OCI-LY3 (cell line): Measurements from ENCODE around the gene ROR1.

ENCODE experiments used
- H2AFZ ChIP-seq: fragments of 200-600, 300-600 bp; shearing (Covaris generic); 2 replicates; pipeline ENCODE4 v1.6.0; 2014; ENCODE audit warnings: antibody characterized with exemption, low read depth, low read length
- H3K27ac ChIP-seq: fragments of 200-600, 300-600 bp; sonication (generic); 2 replicates; pipeline ENCODE4 v1.5.1; 2014; ENCODE audit warnings: mild to moderate bottlenecking, low read length, moderate library complexity, mixed read lengths
- H3K27me3 ChIP-seq: fragments of 200-600, 300-600 bp; sonication (generic); 2 replicates; pipeline ENCODE4 v1.6.1; 2014; ENCODE audit warnings: low read depth, low read length, mixed read lengths
- H3K36me3 ChIP-seq: fragments of 200-600, 300-600 bp; sonication (generic); replicated peaks from 2 replicates; pipeline ENCODE3; 2014; ENCODE audit warnings: low read depth, low read length, mixed read lengths
- H3K4me1 ChIP-seq: fragments of 300-600, 200-600 bp; sonication (generic); 2 replicates; pipeline ENCODE4 v1.6.1; 2014; ENCODE audit warnings: low read length, mixed read lengths
- H3K4me2 ChIP-seq: fragments of 200-600, 300-600 bp; sonication (generic); 2 replicates; pipeline ENCODE4 v1.6.1; 2014; ENCODE audit warnings: low read length, mixed read lengths
- H3K4me3 ChIP-seq: fragments of 300-600, 200-600 bp; sonication (generic); 2 replicates; pipeline ENCODE4 v1.5.1; 2014; ENCODE audit warnings: antibody characterized with exemption, mild to moderate bottlenecking, low read length, moderate library complexity
- H3K79me2 ChIP-seq: fragments of 300-600, 200-600 bp; shearing (Covaris generic); 2 replicates; pipeline ENCODE4 v1.6.1; 2014; ENCODE audit warnings: mild to moderate bottlenecking, low read length, mixed read lengths
- H3K9ac ChIP-seq: fragments of 300-600, 200-600 bp; shearing (Covaris generic); 2 replicates; pipeline ENCODE4 v1.6.0; 2014; ENCODE audit warnings: mild to moderate bottlenecking, low read length, moderate library complexity
- H3K9me3 ChIP-seq: fragments of 200-600, 300-600 bp; shearing (Covaris generic); 2 replicates; pipeline ENCODE4 v1.6.1; 2014; ENCODE audit warnings: low read length, mixed read lengths; ENCODE audit not compliant: insufficient read depth
- H4K20me1 ChIP-seq: fragments of 200-600, 300-600 bp; sonication (generic); 2 replicates; pipeline ENCODE4 v1.6.1; 2016; ENCODE audit warnings: low read length, mixed read lengths; ENCODE audit not compliant: insufficient read depth
- EZH2phosphoT487 ChIP-seq: fragments of 200-600 bp; shearing (Covaris generic); IDR thresholded peaks from 2 replicates; pipeline ENCODE4 v1.6.1; 2018; ENCODE audit warnings: antibody characterized with exemption, mixed run types, low read depth
- TF ChIP-seq, protein P1 (sequence below): fragments of 200-600, 300-600 bp; sonication (generic); IDR thresholded peaks from 2 replicates; pipeline ENCODE4 v1.5.1; 2014; ENCODE audit warnings: antibody characterized with exemption, low read length, low read depth

ROR1 gene

DNA sequence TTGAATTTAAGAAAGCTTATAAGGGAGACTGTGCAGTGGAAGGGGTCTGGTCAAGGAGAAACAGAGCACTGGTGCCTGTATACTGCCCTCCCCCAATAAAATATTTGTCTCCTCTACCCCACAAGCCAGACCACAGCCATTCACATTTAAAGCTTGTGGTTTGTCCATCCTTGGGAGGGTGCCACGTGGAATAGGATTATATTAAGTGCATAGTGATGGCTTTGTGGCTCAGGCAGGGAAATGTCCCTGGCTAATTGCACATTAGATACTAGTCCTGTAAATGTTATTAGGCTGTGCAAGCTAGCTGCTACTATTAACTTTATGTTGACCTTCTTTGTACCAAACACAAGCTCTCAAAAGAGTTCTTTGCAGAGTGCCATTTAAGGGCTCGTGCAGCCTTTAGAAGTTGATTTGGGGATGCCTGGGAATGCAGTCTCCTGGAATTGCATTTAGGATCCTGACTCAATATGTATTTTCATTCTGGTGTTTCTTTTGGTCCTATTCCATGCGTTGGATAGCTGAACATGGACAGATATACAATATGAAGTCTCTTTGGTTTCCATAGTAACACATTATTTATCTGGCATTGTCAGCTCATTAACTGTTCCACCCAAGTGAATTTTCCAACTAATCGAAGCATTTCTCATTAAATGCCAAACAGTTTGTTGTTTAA lies 210.6 kb downstream of the ROR1 start:
- H3K9ac ChIP-seq, result no peak overlapping the region
- no peaks in the 10 kb centered on the region for H3K27me3 ChIP-seq
- H4K20me1 ChIP-seq, result no peaks in the 10 kb centered on the region
- no peak overlapping the region for H3K4me3 ChIP-seq
- H3K9me3 ChIP-seq, result no peaks in the 10 kb centered on the region
- H3K79me2 ChIP-seq, result no peaks in the 10 kb centered on the region
- H3K4me2 ChIP-seq, result no peak overlapping the region
- TF ChIP-seq, protein P1, sequence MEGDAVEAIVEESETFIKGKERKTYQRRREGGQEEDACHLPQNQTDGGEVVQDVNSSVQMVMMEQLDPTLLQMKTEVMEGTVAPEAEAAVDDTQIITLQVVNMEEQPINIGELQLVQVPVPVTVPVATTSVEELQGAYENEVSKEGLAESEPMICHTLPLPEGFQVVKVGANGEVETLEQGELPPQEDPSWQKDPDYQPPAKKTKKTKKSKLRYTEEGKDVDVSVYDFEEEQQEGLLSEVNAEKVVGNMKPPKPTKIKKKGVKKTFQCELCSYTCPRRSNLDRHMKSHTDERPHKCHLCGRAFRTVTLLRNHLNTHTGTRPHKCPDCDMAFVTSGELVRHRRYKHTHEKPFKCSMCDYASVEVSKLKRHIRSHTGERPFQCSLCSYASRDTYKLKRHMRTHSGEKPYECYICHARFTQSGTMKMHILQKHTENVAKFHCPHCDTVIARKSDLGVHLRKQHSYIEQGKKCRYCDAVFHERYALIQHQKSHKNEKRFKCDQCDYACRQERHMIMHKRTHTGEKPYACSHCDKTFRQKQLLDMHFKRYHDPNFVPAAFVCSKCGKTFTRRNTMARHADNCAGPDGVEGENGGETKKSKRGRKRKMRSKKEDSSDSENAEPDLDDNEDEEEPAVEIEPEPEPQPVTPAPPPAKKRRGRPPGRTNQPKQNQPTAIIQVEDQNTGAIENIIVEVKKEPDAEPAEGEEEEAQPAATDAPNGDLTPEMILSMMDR, result no peak
- no peak overlapping the region for H2AFZ ChIP-seq
- H3K27ac ChIP-seq, result no peak overlapping the region
- no peaks in the 10 kb centered on the region for H3K36me3 ChIP-seq
- H3K4me1 ChIP-seq, result no peaks in the 10 kb centered on the region

DNA sequence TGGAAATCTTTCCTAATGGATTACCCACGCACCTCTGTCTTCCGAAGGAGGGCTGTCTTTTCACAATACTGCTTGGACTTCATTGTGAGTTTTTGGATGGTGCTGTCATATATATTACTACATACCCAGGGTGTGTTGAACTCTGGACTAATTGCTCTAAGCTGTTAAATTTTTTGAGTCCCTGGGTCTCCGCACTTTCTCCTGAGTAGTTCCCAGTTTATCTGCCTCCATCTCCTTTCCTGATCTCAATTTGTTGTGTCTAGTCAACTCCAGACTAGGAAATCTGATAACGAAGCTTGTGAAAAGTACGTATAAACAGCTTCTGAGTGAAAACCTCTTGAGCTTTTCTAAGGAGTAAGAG lies 211.1 kb downstream of the ROR1 start:
- TF ChIP-seq, protein P1, result no peak
- TF ChIP-seq EZH2phosphoT487, result no peak
- Histone ChIP-seq H3K4me3 (no peak overlapping the region), H3K4me2 (no peak overlapping the region), H3K4me1 (no peaks in the 10 kb centered on the region), H2AFZ (no peak overlapping the region), H3K36me3 (no peaks in the 10 kb centered on the region), H3K79me2 (no peaks in the 10 kb centered on the region), H3K9me3 (no peaks in the 10 kb centered on the region), H3K27me3 (no peaks in the 10 kb centered on the region), H3K27ac (no peak overlapping the region), H3K9ac (no peak overlapping the region), H4K20me1 (no peaks in the 10 kb centered on the region)

DNA sequence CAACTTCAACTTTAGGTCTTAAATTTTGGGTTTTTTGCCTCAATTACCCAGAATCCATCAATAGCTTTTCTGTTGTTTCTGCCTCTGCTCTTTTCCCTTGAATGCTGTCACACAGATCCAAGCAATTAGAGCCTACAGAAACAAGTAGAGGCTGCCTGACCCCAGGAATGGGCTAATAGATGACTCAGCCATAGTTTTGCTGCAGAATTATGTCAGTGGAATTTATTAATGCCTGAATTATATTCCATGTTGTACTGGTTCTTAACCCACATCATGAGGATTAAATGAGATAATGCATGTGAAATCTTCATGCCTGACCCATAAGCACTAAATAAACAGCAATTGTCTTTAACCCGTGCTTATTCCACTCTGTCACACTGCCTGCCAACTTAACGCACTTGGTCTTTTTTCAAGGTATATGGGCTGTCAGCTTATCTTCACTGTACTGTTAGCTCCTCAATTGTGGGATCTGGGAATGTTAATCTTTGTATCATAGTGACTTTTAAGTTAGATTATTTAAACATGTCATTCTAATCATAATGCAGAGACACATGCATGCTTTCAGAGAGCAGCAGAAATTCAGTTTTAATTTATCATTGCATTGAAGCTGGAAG lies 213.3 kb downstream of the ROR1 start:
- no peak overlapping the region for H3K9ac ChIP-seq
- H4K20me1 ChIP-seq, result no peaks in the 10 kb centered on the region
- no peak overlapping the region for H3K27ac ChIP-seq
- no peak overlapping the region for H2AFZ ChIP-seq
- no peak overlapping the region for H3K4me2 ChIP-seq
- H3K79me2 ChIP-seq, result no peaks in the 10 kb centered on the region
- H3K27me3 ChIP-seq, result no peaks in the 10 kb centered on the region
- no peak for TF ChIP-seq EZH2phosphoT487
- TF ChIP-seq, protein P1, result no peak
- no peaks in the 10 kb centered on the region for H3K36me3 ChIP-seq
- H3K4me1 ChIP-seq, result no peaks in the 10 kb centered on the region
- no peak overlapping the region for H3K4me3 ChIP-seq
- no peaks in the 10 kb centered on the region for H3K9me3 ChIP-seq

DNA sequence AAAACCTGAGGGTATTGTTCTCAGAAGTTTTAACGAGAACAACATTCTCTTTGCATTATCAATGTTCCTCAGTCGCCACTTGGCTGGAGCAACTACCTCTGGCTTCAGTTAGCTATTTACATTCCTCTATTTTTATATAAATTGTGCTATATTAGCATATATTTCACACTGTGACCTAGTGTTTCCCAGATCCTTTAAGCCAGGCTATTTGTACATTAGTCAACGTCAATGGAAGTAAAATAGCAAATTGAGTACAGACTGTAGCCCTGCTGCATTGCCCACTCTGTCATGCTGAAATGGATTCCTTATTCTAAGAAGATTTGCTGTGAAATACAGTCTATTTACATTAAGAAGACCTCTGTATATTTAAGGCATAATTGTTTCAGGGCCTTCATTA lies 213.8 kb downstream of the ROR1 start:
- TF ChIP-seq, protein P1, result no peak
- TF ChIP-seq EZH2phosphoT487, result no peak
- Histone ChIP-seq H3K27ac (no peak overlapping the region), H3K27me3 (no peaks in the 10 kb centered on the region), H3K36me3 (no peaks in the 10 kb centered on the region), H3K4me1 (no peaks in the 10 kb centered on the region), H3K4me2 (no peak overlapping the region), H3K79me2 (no peaks in the 10 kb centered on the region), H3K9ac (no peak overlapping the region), H3K4me3 (no peak overlapping the region), H3K9me3 (no peaks in the 10 kb centered on the region), H4K20me1 (no peaks in the 10 kb centered on the region), H2AFZ (no peak overlapping the region)
